Left lung (tissue), 10 donors: ENCODE results near the gene KYNU. TPM values are rescaled to one million over a fixed set of nuclear protein-coding genes. Genes with fewer than 3 reads are reported as not detected.

ENCODE experiments used
- ATAC-seq: fragments of 200-7000 bp; cut with Tn5 transposase; one replicate; pipeline ENCODE4 v1.9.1; 2020; ENCODE audit warnings: moderate library complexity
- DNase-seq, 4 donors: peaks; one replicate each; pipeline ENCODE4 v3.0.0-alpha.2; 2013 to 2020
- H3K27ac ChIP-seq, 2 donors: fragments of 200-600 bp; sonication (generic) in 1 of 2; one replicate each; pipeline versions ENCODE4 v1.5.0 to v1.8.0; 2020 to 2021
- H3K27me3 ChIP-seq, 2 donors: fragments of 200-600 bp; sonication (generic) in 1 of 2; one replicate each; pipeline versions ENCODE4 v1.5.0 to v1.8.0; 2020 to 2021
- H3K36me3 ChIP-seq, 2 donors: fragments of 200-600 bp; sonication (generic) in 1 of 2; one replicate each; pipeline versions ENCODE4 v1.5.0 to v1.8.0; 2020 to 2021
- H3K4me1 ChIP-seq, 2 donors: fragments of 200-600 bp; one replicate each; pipeline ENCODE4 v1.8.0; 2021
- H3K4me3 ChIP-seq, 2 donors: fragments of 200-600 bp; sonication (generic) in 1 of 2; one replicate each; pipeline versions ENCODE4 v1.5.0 to v1.8.0; 2020 to 2021; ENCODE audit warnings: mild to moderate bottlenecking in 1 of 2
- H3K9me3 ChIP-seq, 2 donors: fragments of 200-600 bp; sonication (generic) in 1 of 2; one replicate each; pipeline versions ENCODE4 v1.5.0 to v1.8.0; 2020 to 2021
- CTCF ChIP-seq, 2 donors: fragments of 200-600 bp; sonication (generic) in 1 of 2; IDR thresholded peaks; one replicate each; pipeline versions ENCODE4 v1.5.0 to v1.8.0; 2021; ENCODE audit warnings: antibody characterized with exemption in 2 of 2
- intact Hi-C, 2 donors: fragments of 100-400 bp; cut with DNase I; formaldehyde crosslinking; loops; one replicate each; pipeline versions ENCODE4 v1.11.2 to v1.14.2; 2022
- polyA plus RNA-seq, 6 donors: library from polyadenylated mRNA; unstranded; fragments of 120-200 nt; gene quantifications; one replicate each; pipeline ENCODE4 v1.2.1, GENCODE V29; 2013; ENCODE audit not compliant: insufficient read length in 6 of 6
- total RNA-seq, 2 donors: library from RNA; stranded (reverse); fragmentation: NEBNext Ultra II Directional; extraction: Animal tissue kit (Norgen Biotek cat#: 25700); gene quantifications; one replicate each; pipeline ENCODE4 v1.2.1, GENCODE V29; 2021
- donor health status: DM: no; HTN: yes; CAD: no.
- donor health status: DM: no; HTN: no; CAD: no.

KYNU gene
- total and polyA plus RNA-seq, 8 donors: 0.72 to 29.7 (median 0.84) TPM

GRCh38 chr2:142937347-142937746 lies 59.9 kb downstream of the KYNU start:
- no peaks in the 10 kb centered on the region for H3K27me3 ChIP-seq
- no peak overlapping the region for H3K4me3 ChIP-seq
- H3K36me3 ChIP-seq: no peaks in the 10 kb centered on the region
- H3K27ac ChIP-seq: no peak overlapping the region
- DNase-seq (no peak), ATAC-seq (no peak)
- no peaks in the 10 kb centered on the region for H3K9me3 ChIP-seq
- intact Hi-C loops: no loop called here
- no peaks in the 10 kb centered on the region for H3K4me1 ChIP-seq
- TF ChIP-seq CTCF (IDR thresholded peaks at IDR 0.05): no peak

- H3K27me3 ChIP-seq: no peaks in the 10 kb centered on the region
- H3K27ac ChIP-seq: no peak overlapping the region
- DNase-seq (no peak), ATAC-seq (no peak)
- H3K4me1 ChIP-seq: no peaks in the 10 kb centered on the region
- intact Hi-C loops: no loop called here
- no peak overlapping the region for H3K4me3 ChIP-seq
- TF ChIP-seq CTCF (IDR thresholded peaks at IDR 0.05): no peak
- no peaks in the 10 kb centered on the region for H3K36me3 ChIP-seq
- H3K9me3 ChIP-seq: no peaks in the 10 kb centered on the region
Measured at GRCh38 chr2:142938240-142938639, 60.8 kb downstream of the KYNU start.

- no peaks in the 10 kb centered on the region for H3K9me3 ChIP-seq
- intact Hi-C loops: no loop called here
- H3K4me1 ChIP-seq: no peaks in the 10 kb centered on the region
- no peak overlapping the region for H3K4me3 ChIP-seq
- no peak for TF ChIP-seq CTCF (IDR thresholded peaks at IDR 0.05)
- no peak overlapping the region for H3K27ac ChIP-seq
- no peaks in the 10 kb centered on the region for H3K27me3 ChIP-seq
- ATAC-seq (no peak), DNase-seq (no peak)
- no peaks in the 10 kb centered on the region for H3K36me3 ChIP-seq
Measured at GRCh38 chr2:142940606-142941223, 63.3 kb downstream of the KYNU start.

- no peak for TF ChIP-seq CTCF (IDR thresholded peaks at IDR 0.05)
- intact Hi-C loops: no loop called here
Measured at GRCh38 chr2:142942690-142943089, 65.2 kb downstream of the KYNU start.

GRCh38 chr2:142944264-142944663 lies 66.8 kb downstream of the KYNU start:
- Histone ChIP-seq H3K27me3 (no peaks in the 10 kb centered on the region), H3K36me3 (peaks cover 0 to 3% of the 10 kb centered on the region in 2 donors), H3K4me3 (no peak overlapping the region), H3K4me1 (no peaks in the 10 kb centered on the region), H3K27ac (no peak overlapping the region), H3K9me3 (no peaks in the 10 kb centered on the region)
- intact Hi-C loops: no loop called here
- ATAC-seq: peak; percentile 71
- no peak for TF ChIP-seq CTCF (IDR thresholded peaks at IDR 0.05)
- no peak for DNase-seq

More at GRCh38 chr2:142942690-142943089, 65.2 kb downstream of the KYNU start:
- H3K27ac ChIP-seq: no peak overlapping the region
- H3K4me3 ChIP-seq: no peak overlapping the region
- DNase-seq (no peak), ATAC-seq (peak; percentile 23)
- H3K4me1 ChIP-seq: no peaks in the 10 kb centered on the region
- no peaks in the 10 kb centered on the region for H3K27me3 ChIP-seq
- no peaks in the 10 kb centered on the region for H3K36me3 ChIP-seq
- H3K9me3 ChIP-seq: no peaks in the 10 kb centered on the region
